HCT116 (cell line): ENCODE results near the gene MYO1F. TPM values are rescaled to one million over a fixed set of nuclear protein-coding genes. Genes with fewer than 3 reads are reported as not detected.

Experiments used
- ATAC-seq: fragments of 200-7000 bp; cut with Tn5 transposase; 2 replicates; pipeline ENCODE4 v1.9.1; 2020; ENCODE audit warnings: mild to moderate bottlenecking, moderate library complexity
- BruUV-seq: library from RNA; stranded (reverse); fragments of 400-500 nt; replicated peaks from 2 replicates; lab custom pipeline; 2021; lab: Mats Ljungman, UMichigan
- CTCF ChIA-PET: fragments of 300-600 bp; sonication (Branson Sonifier 250); formaldehyde crosslinking; loops from one replicate; lab custom pipeline; 2021; ENCODE audit warnings: antibody characterized with exemption; lab: Charles Lee
- POLR2A ChIA-PET: fragments of 300-600, 350-600 bp; sonication (Branson Sonifier 250); formaldehyde crosslinking; loops from one replicate; lab custom pipeline; 2021; ENCODE audit warnings: antibody characterized with exemption; lab: Charles Lee
- RAD21 ChIA-PET, 2 experiments: fragments of 300-600 bp; sonication (Branson Sonifier 250); formaldehyde crosslinking; loops; one replicate each; lab custom pipeline; 2023; ENCODE audit warnings: low total read pairs in 2 of 2; ENCODE audit not compliant: uncharacterized antibody in 2 of 2, unreplicated experiment in 2 of 2, low non-redundant PET in 1 of 2; lab: Charles Lee
- DNase-seq: peaks from one replicate; pipeline ENCODE4 v3.0.0-alpha.2; 2010; ENCODE audit warnings: low read depth, low spot score
- H2AFZ ChIP-seq: fragments of 200-600 bp; shearing (Covaris generic), sonication (generic); 2 replicates; pipeline ENCODE4 v1.6.1; 2017; ENCODE audit warnings: low read depth, mixed run types, mixed read lengths, antibody characterized with exemption, low read length; ENCODE audit not compliant: poor library complexity, severe bottlenecking
- H3K27ac ChIP-seq: 2 replicates; pipeline ENCODE4 v1.5.1; 2012; ENCODE audit warnings: low read depth, low read length
- H3K27me3 ChIP-seq: fragments of 200-600 bp; sonication (generic); 2 replicates; pipeline ENCODE4 v1.6.1; 2016; ENCODE audit warnings: mixed run types, low read length, mixed read lengths; ENCODE audit not compliant: insufficient read depth
- H3K36me3 ChIP-seq, 2 experiments: fragments of 200-500 bp in 1 of 2; fragments of 200-600 bp in 1 of 2; sonication (Bioruptor generic) in 1 of 2; sonication (generic) in 1 of 2; 2 replicates each; pipeline versions ENCODE4 v1.5.1 to v1.6.1; 2014 to 2016; ENCODE audit warnings: low read length in 2 of 2, inconsistent platforms in 1 of 2, mixed read lengths in 1 of 2, mixed run types in 1 of 2; ENCODE audit not compliant: insufficient read depth in 2 of 2, control insufficient read depth in 1 of 2
- H3K4me1 ChIP-seq, 2 experiments: fragments of 200-600 bp in 1 of 2; sonication (generic) in 1 of 2; 2 replicates each; pipeline versions ENCODE4 v1.5.1 to v1.6.1; 2012 to 2017; ENCODE audit warnings: low read length in 2 of 2, inconsistent platforms in 1 of 2, mild to moderate bottlenecking in 1 of 2, mixed read lengths in 1 of 2, mixed run types in 1 of 2, moderate library complexity in 1 of 2; ENCODE audit not compliant: insufficient read depth in 2 of 2, control insufficient read depth in 1 of 2
- H3K4me2 ChIP-seq: fragments of 200-600 bp; sonication (generic); 2 replicates; pipeline ENCODE4 v1.6.1; 2017; ENCODE audit warnings: mixed run types, low read length, mixed read lengths
- H3K4me3 ChIP-seq, 2 experiments: fragments of 200-600 bp in 1 of 2; sonication (generic) in 1 of 2; replicated peaks in 1 of 2; 2 replicates each; pipeline ENCODE4 v1.5.1; 2011 to 2016; ENCODE audit warnings: low read length in 2 of 2, control low read depth in 1 of 2, low read depth in 1 of 2, mild to moderate bottlenecking in 1 of 2, mixed read lengths in 1 of 2, mixed run types in 1 of 2
- H3K79me2 ChIP-seq: fragments of 200-600 bp; sonication (generic); 2 replicates; pipeline ENCODE4 v1.6.1; 2017; ENCODE audit warnings: mild to moderate bottlenecking, mixed run types, low read length, moderate library complexity, mixed read lengths; ENCODE audit not compliant: insufficient read depth
- H3K9ac ChIP-seq: fragments of 200-600 bp; sonication (generic); 2 replicates; pipeline ENCODE4 v1.6.1; 2016; ENCODE audit warnings: low read length, mixed read lengths
- H3K9me2 ChIP-seq: fragments of 200-600 bp; sonication (generic), shearing (Covaris generic); 2 replicates; pipeline ENCODE4 v1.6.1; 2017; ENCODE audit warnings: mixed run types, mild to moderate bottlenecking, moderate library complexity; ENCODE audit not compliant: insufficient read depth
- H3K9me3 ChIP-seq, 2 experiments: fragments of 200-500 bp in 1 of 2; fragments of 200-600 bp in 1 of 2; sonication (Bioruptor generic) in 1 of 2; sonication (generic) in 1 of 2; 2 replicates each; pipeline ENCODE4 v1.6.1; 2014 to 2017; ENCODE audit warnings: low read length in 2 of 2, mixed read lengths in 2 of 2, inconsistent platforms in 1 of 2, low read depth in 1 of 2, mild to moderate bottlenecking in 1 of 2, mixed run types in 1 of 2, moderate library complexity in 1 of 2; ENCODE audit not compliant: control insufficient read depth in 1 of 2, insufficient read depth in 1 of 2
- H4K20me1 ChIP-seq: fragments of 200-600 bp; sonication (generic), shearing (Covaris generic); 2 replicates; pipeline ENCODE4 v1.6.1; 2017; ENCODE audit warnings: mixed run types, mild to moderate bottlenecking, moderate library complexity; ENCODE audit not compliant: insufficient read depth
- ATF3 ChIP-seq: IDR thresholded peaks from 2 replicates; pipeline ENCODE4 v1.6.1; 2012
- MAX ChIP-seq: IDR thresholded peaks from 2 replicates; pipeline ENCODE4 v1.6.1; 2012
- POLR2A ChIP-seq: IDR thresholded peaks from 2 replicates; pipeline ENCODE4 v1.7.0; 2011; ENCODE audit warnings: borderline replicate concordance; ENCODE audit not compliant: insufficient read depth, insufficient read length; ENCODE audit errors: extremely low read depth
- RAD21 ChIP-seq: IDR thresholded peaks from 2 replicates; pipeline ENCODE4 v1.6.1; 2012; ENCODE audit warnings: low read depth, mild to moderate bottlenecking
- REST ChIP-seq: IDR thresholded peaks from 2 replicates; pipeline ENCODE4 v1.6.1; 2012; ENCODE audit warnings: low read depth
- SRF ChIP-seq: IDR thresholded peaks from 2 replicates; pipeline ENCODE4 v1.6.1; 2012; ENCODE audit warnings: low read depth
- ZFX ChIP-seq: fragments of 450-650 bp; IDR thresholded peaks from 2 replicates; pipeline ENCODE4 v1.6.1; 2017
- ZNF274 ChIP-seq: fragments of 200-500 bp; sonication (Bioruptor generic); IDR thresholded peaks from 2 replicates; pipeline ENCODE4 v1.6.1; 2014; ENCODE audit warnings: mild to moderate bottlenecking, low read depth, low read length, inconsistent platforms
- intact Hi-C: fragments of 100-400 bp; cut with micrococcal nuclease; formaldehyde crosslinking; loops from 2 replicates; pipeline ENCODE4 v1.10.0; 2022
- total RNA-seq: library from RNA; stranded (reverse); gene quantifications from one replicate; pipeline ENCODE4 v1.2.1, GENCODE V29; 2021; ENCODE audit not compliant: unreplicated experiment

Gene MYO1F
- total RNA-seq, 1 experiment from 2014 or later: 0.39 TPM

- intact Hi-C loops: no loop called here
- CTCF ChIA-PET: interaction anchor here (1.6 kb wide), 1 partner anchor 10 kb away, joined by 6 read pairs; the partner anchor contains the start of gene ZNF414
Observed at GRCh38 chr19:8504171-8504570, 73.1 kb downstream of the MYO1F start.

More at GRCh38 chr19:8504171-8504570, 73.1 kb downstream of the MYO1F start:
- Histone ChIP-seq H4K20me1 (no peaks in the 10 kb centered on the region), H3K9me2 (no peaks in the 10 kb centered on the region), H3K79me2 (no peaks in the 10 kb centered on the region), H3K27me3 (no peaks in the 10 kb centered on the region), H3K4me3 (no peak overlapping the region), H3K9me3 (no peaks in the 10 kb centered on the region), H3K4me2 (no peak overlapping the region), H3K36me3 (no peaks in the 10 kb centered on the region), H3K4me1 (peaks cover 18 to 21% of the 10 kb centered on the region in 2 experiments), H3K9ac (no peak overlapping the region), H3K27ac (no peak overlapping the region), H2AFZ (no peak overlapping the region)
- DNase-seq (no peak), ATAC-seq (no peak)
- no peak for TF ChIP-seq POLR2A
- no peak for TF ChIP-seq MAX
- no peak for TF ChIP-seq RAD21
- no peak for TF ChIP-seq REST
- TF ChIP-seq SRF: no peak
- TF ChIP-seq ZNF274: no peak
- no peak for TF ChIP-seq ZFX
- no peak for TF ChIP-seq ATF3
- ChIA-PET RAD21 (interaction anchor here in 1 of 2 experiments (0.7 kb wide), 1 partner anchor 90 kb away, joined by 3 read pairs; no protein-coding TSS in a partner anchor), POLR2A (interaction anchor here (2.3 kb wide), 1 partner anchor 9 kb away, joined by 9 read pairs; the partner anchor contains the start of gene ZNF414)
- BruUV-seq: no TSS peak
